ENCODE measurements around the gene DTNBP1.

The DTNBP1 gene

DNA sequence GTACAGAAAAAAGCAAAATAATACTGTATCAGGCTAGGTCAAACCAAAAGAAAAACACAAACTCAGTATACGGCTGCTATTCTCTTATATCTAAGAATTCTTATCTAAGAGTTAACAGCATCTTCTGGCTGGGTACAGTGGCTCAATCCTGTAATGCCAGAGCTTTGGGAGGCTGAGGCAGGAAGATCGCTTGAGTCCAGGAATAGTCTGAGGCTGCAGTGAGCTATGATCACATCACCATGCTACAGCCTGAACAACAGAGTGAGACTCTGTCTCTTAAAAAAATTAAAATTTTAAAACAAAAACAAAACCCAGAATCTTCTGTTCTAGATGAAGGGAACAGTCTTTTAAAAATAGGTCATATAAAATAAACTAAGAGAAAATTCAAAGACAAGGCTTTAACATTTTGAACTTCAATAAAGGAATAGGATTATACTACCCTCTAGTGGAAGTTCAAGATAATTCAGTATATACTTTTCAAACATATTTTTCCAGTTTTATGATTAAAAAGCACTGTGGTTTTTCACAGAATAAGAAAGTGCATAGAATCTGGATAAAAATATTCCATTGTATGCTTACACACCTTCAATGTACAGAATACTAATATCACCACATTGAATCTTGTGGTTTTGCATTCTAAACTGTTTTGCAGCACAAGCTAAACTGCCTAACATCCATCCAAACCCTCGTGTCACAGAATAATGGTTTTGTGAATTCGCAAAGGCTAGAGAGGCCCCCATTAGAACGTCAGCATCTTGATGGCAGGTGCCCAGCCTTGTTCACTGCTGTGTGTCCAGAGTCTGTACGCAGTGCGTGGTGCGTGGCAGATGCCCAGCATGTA is 39.3 kb downstream of the DTNBP1 start:
- peaks cover 19% of the 10 kb centered on the region for H3K4me1 ChIP-seq (ENCODE audit: control insufficient read depth, insufficient read depth, low read length, poor library complexity, severe bottlenecking)
- H3K9me3 ChIP-seq (ENCODE audit: control insufficient read depth, low read length), result no peaks in the 10 kb centered on the region
- WGBS, 2 experiments (ENCODE audit: insufficient coverage in 2 of 2), result 80 to 83% methylated on average over 5 to 7 of the region's 8 CpGs
- no peak overlapping the region for H3K27ac ChIP-seq (ENCODE audit: low read depth, low read length, severe bottlenecking)
- no peak overlapping the region for H3K4me3 ChIP-seq (ENCODE audit: extremely low read depth, insufficient read depth, low read length, poor library complexity, severe bottlenecking)
- no peaks in the 10 kb centered on the region for H3K36me3 ChIP-seq (ENCODE audit: control insufficient read depth, insufficient read depth, low read length)

DNA sequence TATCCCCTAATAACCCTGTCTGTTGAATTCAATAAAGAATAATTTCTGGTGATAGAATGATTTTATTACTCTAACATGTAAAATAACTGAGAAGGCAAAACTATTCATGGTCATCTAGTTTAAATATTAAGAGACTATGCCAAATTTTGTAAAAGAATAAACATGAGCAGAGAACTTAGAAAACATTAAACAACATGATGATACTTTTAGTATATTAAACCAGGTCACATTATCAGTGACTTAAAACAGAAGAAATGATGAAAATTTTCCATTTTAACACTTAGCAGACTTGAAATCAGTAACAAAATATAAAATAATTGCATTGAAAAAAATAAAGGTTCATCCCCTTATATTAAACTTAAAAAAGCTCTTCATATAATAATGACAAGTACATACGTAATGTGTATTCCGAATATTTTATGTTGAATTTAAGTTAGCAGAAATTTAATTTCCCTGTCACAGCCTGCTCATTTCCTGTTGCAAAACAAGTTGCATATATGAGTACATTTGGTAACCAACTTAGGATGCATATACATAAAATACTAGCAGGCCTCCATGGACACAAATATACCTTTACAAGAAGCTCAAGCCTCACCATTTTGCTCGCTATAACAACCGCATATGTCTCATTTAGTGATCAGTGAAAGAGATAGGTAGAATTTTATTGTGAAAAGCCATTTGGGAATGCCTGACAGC is 40.6 kb downstream of the DTNBP1 start:
- WGBS, 2 experiments (ENCODE audit: insufficient coverage in 2 of 2), result 100% methylated on average over 1 to 2 of the region's 4 CpGs
- Histone ChIP-seq H3K4me1 (ENCODE audit: control insufficient read depth, insufficient read depth, low read length, poor library complexity, severe bottlenecking) (peaks cover 19% of the 10 kb centered on the region), H3K9me3 (ENCODE audit: control insufficient read depth, low read length) (no peaks in the 10 kb centered on the region), H3K27ac (ENCODE audit: low read depth, low read length, severe bottlenecking) (no peak overlapping the region), H3K4me3 (ENCODE audit: extremely low read depth, insufficient read depth, low read length, poor library complexity, severe bottlenecking) (no peak overlapping the region), H3K36me3 (ENCODE audit: control insufficient read depth, insufficient read depth, low read length) (no peaks in the 10 kb centered on the region)

DNA sequence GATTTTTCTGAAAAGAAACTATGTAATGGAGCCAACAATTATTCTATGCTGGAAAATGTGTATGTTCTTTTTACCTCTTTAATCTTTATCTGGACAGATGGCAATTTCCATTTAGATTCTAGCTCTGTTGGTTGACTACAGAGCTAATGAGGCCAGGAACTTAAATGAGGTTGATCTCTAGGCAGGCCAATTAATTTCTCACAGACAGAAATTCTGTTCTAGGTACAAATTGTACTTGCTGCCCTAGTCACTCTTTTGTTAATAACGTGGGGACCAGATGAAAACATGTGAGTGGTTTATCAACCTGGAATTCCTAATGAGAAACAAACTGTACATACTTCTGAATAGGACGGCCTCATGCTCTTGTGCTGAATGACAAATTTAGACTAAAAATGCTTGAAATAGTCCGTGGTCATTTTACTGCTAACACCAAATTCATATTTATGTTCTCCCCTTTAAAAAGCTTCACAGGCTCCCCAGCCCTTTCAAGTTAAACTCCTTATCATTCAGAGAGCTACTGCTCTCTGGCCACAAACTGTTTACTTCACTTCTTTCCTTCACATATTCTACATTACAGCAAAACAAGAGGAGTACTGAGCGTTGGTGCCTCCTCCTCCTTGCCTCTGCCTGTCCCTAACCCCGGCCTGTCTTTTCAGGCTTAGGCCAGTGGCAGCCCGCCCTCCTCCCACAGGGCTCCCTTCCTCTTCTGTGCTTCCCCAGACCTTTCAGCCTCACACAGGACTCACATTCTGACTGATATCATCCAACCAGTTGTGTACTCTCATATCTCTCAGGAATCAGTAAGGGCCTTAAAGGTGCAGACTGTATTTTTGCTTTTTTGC is 41.4 kb downstream of the DTNBP1 start:
- H3K4me1 ChIP-seq (ENCODE audit: control insufficient read depth, insufficient read depth, low read length, poor library complexity, severe bottlenecking), result peaks cover 19% of the 10 kb centered on the region
- H3K27ac ChIP-seq (ENCODE audit: low read depth, low read length, severe bottlenecking), result peak overlapping the region; percentile 77
- H3K36me3 ChIP-seq (ENCODE audit: control insufficient read depth, insufficient read depth, low read length), result no peaks in the 10 kb centered on the region
- H3K9me3 ChIP-seq (ENCODE audit: control insufficient read depth, low read length), result no peaks in the 10 kb centered on the region
- no peak overlapping the region for H3K4me3 ChIP-seq (ENCODE audit: extremely low read depth, insufficient read depth, low read length, poor library complexity, severe bottlenecking)
- 47 to 50% methylated on average over 4 to 5 of the region's 6 CpGs for WGBS, 2 experiments (ENCODE audit: insufficient coverage in 2 of 2)

DNA sequence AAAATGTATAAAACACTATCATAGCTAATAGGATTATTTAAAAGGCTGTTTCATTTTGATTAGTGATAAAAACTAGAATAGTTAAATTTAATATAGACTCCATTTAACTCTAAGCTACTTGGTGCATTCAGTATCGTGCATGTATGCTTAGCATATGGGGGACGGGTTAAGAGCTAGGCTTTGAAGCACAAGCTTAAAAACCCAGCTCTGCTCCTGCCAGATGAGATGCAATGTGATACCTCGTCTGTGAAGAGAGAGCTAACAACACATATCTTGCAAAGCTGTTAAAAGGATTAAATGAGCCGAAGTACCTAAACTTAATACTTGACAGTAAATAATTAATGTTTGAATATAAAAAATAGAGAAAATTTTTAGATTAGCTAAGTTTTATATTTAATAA is 42.2 kb downstream of the DTNBP1 start:
- Histone ChIP-seq H3K9me3 (ENCODE audit: control insufficient read depth, low read length) (no peaks in the 10 kb centered on the region), H3K27ac (ENCODE audit: low read depth, low read length, severe bottlenecking) (no peak overlapping the region), H3K36me3 (ENCODE audit: control insufficient read depth, insufficient read depth, low read length) (no peaks in the 10 kb centered on the region), H3K4me3 (ENCODE audit: extremely low read depth, insufficient read depth, low read length, poor library complexity, severe bottlenecking) (no peak overlapping the region), H3K4me1 (ENCODE audit: control insufficient read depth, insufficient read depth, low read length, poor library complexity, severe bottlenecking) (peaks cover 19% of the 10 kb centered on the region)
- 50 to 63% methylated on average over 2 of the region's 4 CpGs for WGBS, 2 experiments (ENCODE audit: insufficient coverage in 2 of 2)

DNA sequence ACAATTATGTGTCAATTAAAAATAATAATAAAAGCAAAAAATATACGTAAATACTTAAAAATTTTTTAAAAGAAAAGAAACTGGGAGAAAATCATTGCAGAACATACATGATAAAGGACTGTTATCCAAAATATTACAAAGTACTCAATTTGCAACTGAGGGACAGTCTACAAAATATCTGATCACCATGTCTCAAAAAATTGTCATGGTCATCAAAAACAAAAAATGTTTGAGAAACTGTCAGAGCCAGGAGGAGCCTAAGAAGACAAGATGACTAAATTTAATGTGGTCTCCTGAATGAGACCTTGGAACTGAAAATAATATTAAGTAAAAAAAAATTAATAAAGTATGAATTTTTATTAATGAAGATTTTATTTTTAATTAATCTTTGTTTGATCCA is 43.5 kb downstream of the DTNBP1 start:
- no CpG with 5 or more reads among the region's 1 CpG for WGBS, 2 experiments (ENCODE audit: insufficient coverage in 2 of 2)
- no peak overlapping the region for H3K4me3 ChIP-seq (ENCODE audit: extremely low read depth, insufficient read depth, low read length, poor library complexity, severe bottlenecking)
- no peaks in the 10 kb centered on the region for H3K9me3 ChIP-seq (ENCODE audit: control insufficient read depth, low read length)
- peaks cover 4% of the 10 kb centered on the region for H3K36me3 ChIP-seq (ENCODE audit: control insufficient read depth, insufficient read depth, low read length)
- no peak overlapping the region for H3K27ac ChIP-seq (ENCODE audit: low read depth, low read length, severe bottlenecking)
- H3K4me1 ChIP-seq (ENCODE audit: control insufficient read depth, insufficient read depth, low read length, poor library complexity, severe bottlenecking), result peaks cover 19% of the 10 kb centered on the region

DNA sequence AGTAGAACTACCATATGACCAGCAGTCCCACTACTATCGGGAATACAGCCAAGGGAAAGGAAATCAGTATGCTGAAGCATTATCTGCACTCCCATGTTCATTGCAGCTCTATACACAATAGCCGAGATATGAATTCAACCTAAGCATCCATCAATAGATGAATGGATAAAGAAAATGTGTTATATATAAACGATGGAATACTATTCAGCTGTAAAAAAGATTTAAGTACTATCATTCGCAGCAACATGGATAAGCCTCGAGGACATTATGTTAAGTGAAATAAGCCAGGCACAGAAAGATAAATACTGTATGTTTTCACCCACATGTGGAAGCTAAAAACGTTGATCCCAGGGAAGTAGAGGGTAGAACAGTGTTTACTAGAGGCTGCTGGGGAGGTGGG is 44.1 kb downstream of the DTNBP1 start:
- 91 to 100% methylated on average over 2 to 3 of the region's 6 CpGs for WGBS, 2 experiments (ENCODE audit: insufficient coverage in 2 of 2)
- peaks cover 4% of the 10 kb centered on the region for H3K36me3 ChIP-seq (ENCODE audit: control insufficient read depth, insufficient read depth, low read length)
- H3K4me1 ChIP-seq (ENCODE audit: control insufficient read depth, insufficient read depth, low read length, poor library complexity, severe bottlenecking), result peaks cover 19% of the 10 kb centered on the region
- H3K9me3 ChIP-seq (ENCODE audit: control insufficient read depth, low read length), result no peaks in the 10 kb centered on the region
- H3K27ac ChIP-seq (ENCODE audit: low read depth, low read length, severe bottlenecking), result no peak overlapping the region
- no peak overlapping the region for H3K4me3 ChIP-seq (ENCODE audit: extremely low read depth, insufficient read depth, low read length, poor library complexity, severe bottlenecking)

DNA sequence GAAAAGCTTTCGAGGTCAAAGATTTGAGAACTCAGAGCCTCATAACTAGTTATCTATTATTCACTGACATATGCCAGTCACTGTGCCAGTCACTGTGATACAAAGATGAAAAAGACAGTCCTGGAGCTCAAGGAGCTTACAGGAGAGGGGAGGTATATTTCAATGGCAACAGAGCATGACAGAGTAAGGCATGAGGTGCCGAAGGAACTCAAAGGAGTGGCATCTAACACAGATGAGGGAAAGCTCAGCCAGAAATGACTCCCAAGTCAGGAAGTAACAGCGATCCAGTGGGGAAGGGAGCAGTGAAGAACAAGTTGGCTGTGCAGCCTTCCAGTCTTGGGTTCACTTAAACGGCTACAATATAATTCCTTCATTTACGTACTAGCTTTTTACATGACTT is 46.6 kb downstream of the DTNBP1 start:
- WGBS, 2 experiments (ENCODE audit: insufficient coverage in 2 of 2), result 34 to 36% methylated on average over 2 to 3 of the region's 5 CpGs
- Histone ChIP-seq H3K4me3 (ENCODE audit: extremely low read depth, insufficient read depth, low read length, poor library complexity, severe bottlenecking) (no peak overlapping the region), H3K27ac (ENCODE audit: low read depth, low read length, severe bottlenecking) (no peak overlapping the region), H3K4me1 (ENCODE audit: control insufficient read depth, insufficient read depth, low read length, poor library complexity, severe bottlenecking) (peaks cover 3% of the 10 kb centered on the region), H3K9me3 (ENCODE audit: control insufficient read depth, low read length) (no peaks in the 10 kb centered on the region), H3K36me3 (ENCODE audit: control insufficient read depth, insufficient read depth, low read length) (peaks cover 4% of the 10 kb centered on the region)

DNA sequence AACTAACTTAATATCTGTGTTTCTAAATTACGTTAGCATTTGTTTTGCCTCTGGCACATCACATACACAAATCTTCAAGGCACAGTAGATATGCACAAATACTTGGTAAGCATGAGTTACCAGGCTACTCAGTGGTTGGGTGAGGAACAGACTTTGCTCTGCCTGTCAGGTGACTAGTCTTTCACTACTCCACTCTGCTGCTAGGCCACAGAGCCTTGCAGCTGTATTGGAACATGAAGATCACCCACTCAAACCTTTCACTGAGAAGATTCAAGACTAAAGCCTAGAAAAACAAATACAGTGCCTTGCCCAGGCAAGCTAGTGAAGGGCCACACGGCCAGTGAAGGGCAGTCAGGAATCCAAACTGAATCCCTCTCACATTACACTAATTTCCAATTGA is 47.0 kb downstream of the DTNBP1 start:
- Histone ChIP-seq H3K36me3 (ENCODE audit: control insufficient read depth, insufficient read depth, low read length) (peaks cover 4% of the 10 kb centered on the region), H3K4me3 (ENCODE audit: extremely low read depth, insufficient read depth, low read length, poor library complexity, severe bottlenecking) (no peak overlapping the region), H3K4me1 (ENCODE audit: control insufficient read depth, insufficient read depth, low read length, poor library complexity, severe bottlenecking) (no peaks in the 10 kb centered on the region), H3K9me3 (ENCODE audit: control insufficient read depth, low read length) (no peaks in the 10 kb centered on the region), H3K27ac (ENCODE audit: low read depth, low read length, severe bottlenecking) (no peak overlapping the region)
- WGBS, 2 experiments (ENCODE audit: insufficient coverage in 2 of 2), result 91% methylated on average over 1 of the region's 2 CpGs; no CpG with 5 or more reads in 1 of the 2 experiments

DNA sequence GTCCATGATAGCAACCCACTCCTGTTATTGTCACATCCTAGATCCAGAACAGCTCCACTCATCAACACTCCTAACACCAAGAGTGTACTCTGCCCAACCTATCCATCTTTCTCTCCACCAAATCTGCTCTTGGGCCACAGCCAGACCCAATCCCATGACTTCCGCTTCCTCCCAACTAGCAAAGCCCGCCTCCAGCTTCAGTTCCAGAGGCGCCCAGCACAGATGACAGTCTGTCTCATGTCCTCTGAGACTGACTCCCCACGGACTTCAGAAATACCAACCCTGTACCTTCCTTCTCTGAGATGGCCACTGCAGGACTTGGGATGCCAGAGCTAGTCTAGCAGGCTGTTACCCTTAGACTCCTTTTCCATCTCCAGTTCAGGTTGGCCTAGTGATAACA is 48.6 kb downstream of the DTNBP1 start:
- WGBS, 2 experiments (ENCODE audit: insufficient coverage in 2 of 2), result 87 to 100% methylated on average over 4 of the region's 4 CpGs
- no peaks in the 10 kb centered on the region for H3K4me1 ChIP-seq (ENCODE audit: control insufficient read depth, insufficient read depth, low read length, poor library complexity, severe bottlenecking)
- peaks cover 11% of the 10 kb centered on the region for H3K36me3 ChIP-seq (ENCODE audit: control insufficient read depth, insufficient read depth, low read length)
- H3K9me3 ChIP-seq (ENCODE audit: control insufficient read depth, low read length), result no peaks in the 10 kb centered on the region
- H3K27ac ChIP-seq (ENCODE audit: low read depth, low read length, severe bottlenecking), result no peak overlapping the region
- H3K4me3 ChIP-seq (ENCODE audit: extremely low read depth, insufficient read depth, low read length, poor library complexity, severe bottlenecking), result no peak overlapping the region

DNA sequence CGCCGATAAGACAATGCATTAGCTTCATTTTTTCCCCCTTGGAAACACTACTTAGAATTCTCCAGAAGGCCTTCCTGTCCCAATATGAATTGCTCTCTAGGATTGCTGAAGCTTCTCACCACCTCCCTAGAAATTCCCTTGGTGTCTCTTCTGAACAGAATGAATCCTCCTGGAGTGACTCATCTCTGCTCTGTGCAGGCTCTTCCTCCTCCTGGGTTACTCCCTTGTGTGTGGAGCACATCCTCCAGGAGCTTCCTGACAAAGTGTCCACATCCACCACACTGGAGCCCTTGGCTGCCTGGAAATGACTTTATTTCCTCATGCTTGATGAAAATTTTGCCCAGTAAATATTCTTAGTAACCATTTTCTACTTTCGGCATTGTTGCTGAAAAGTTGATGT is 54.4 kb downstream of the DTNBP1 start:
- Histone ChIP-seq H3K27ac (ENCODE audit: low read depth, low read length, severe bottlenecking) (peak overlapping the region; percentile 31), H3K36me3 (ENCODE audit: control insufficient read depth, insufficient read depth, low read length) (peaks cover 12% of the 10 kb centered on the region), H3K4me1 (ENCODE audit: control insufficient read depth, insufficient read depth, low read length, poor library complexity, severe bottlenecking) (peaks cover 8% of the 10 kb centered on the region), H3K9me3 (ENCODE audit: control insufficient read depth, low read length) (no peaks in the 10 kb centered on the region), H3K4me3 (ENCODE audit: extremely low read depth, insufficient read depth, low read length, poor library complexity, severe bottlenecking) (no peak overlapping the region)
- 90% methylated on average over 2 of the region's 3 CpGs; no CpG with 5 or more reads in 1 of the 2 experiments for WGBS, 2 experiments (ENCODE audit: insufficient coverage in 2 of 2)

All from mesodermal cell (in vitro differentiated cells).